Mononuclear cell (primary cell): ENCODE data around the gene RUNDC3A. TPM values are rescaled to one million over a fixed set of nuclear protein-coding genes. Genes with fewer than 3 reads are reported as not detected.

Experiments
- H3K27me3 ChIP-seq: 2 replicates; pipeline ENCODE4 v1.6.0; 2011; ENCODE audit warnings: low read length, control low read depth; ENCODE audit not compliant: insufficient read depth
- H3K4me1 ChIP-seq: 2 replicates; pipeline ENCODE4 v1.5.1; 2011; ENCODE audit warnings: mild to moderate bottlenecking, low read length, control low read depth; ENCODE audit not compliant: insufficient read depth
- H3K4me3 ChIP-seq: 2 replicates; pipeline ENCODE4 v1.5.1; 2011; ENCODE audit warnings: mild to moderate bottlenecking, low read length, moderate library complexity
- H3K9me3 ChIP-seq: 2 replicates; pipeline ENCODE4 v1.5.1; 2011; ENCODE audit warnings: low read depth, mild to moderate bottlenecking, control low read depth, low read length
- total RNA-seq: library from RNA; depleted of rRNA; stranded (reverse); fragments of >200 nt; gene quantifications from one replicate; pipeline ENCODE4 v1.2.3, GENCODE V29; 2012

RUNDC3A gene
- total RNA-seq, result 0.10 TPM

DNA sequence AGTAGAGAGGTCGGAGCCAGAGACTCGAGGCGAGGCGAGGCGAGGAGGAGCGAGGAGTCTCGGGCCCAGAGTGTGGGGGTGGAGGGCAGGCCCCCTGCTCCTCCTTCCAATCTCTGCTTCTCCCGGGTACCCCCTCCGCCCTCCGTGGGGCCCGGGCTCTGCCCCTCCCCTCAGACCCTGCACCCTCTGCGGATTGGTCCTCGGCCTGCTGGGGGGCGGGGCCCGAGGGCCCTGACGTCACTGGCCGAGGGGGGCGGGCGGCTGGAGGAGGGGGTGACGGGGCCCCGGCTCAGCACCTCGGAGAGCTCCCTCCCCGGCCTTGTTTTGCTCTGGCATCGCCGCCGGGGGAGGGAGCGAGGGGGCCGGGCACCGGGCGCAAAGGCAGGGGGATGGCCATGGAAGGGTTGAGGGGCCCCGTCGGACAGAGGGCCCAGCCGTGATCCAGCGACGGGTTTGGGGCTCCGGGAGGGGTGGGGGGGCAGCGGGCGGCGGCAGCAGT, at the start of gene RUNDC3A:
Gene RUNDC3A (plus strand): TSS at position 282 of the 499 bp plus-strand sequence. CDS start 232 bp downstream, outside the sequence.
- Histone ChIP-seq H3K4me3 (no peak within 1 kb of the TSS), H3K27me3 (peaks cover 18% of the 10 kb centered on the region)

DNA sequence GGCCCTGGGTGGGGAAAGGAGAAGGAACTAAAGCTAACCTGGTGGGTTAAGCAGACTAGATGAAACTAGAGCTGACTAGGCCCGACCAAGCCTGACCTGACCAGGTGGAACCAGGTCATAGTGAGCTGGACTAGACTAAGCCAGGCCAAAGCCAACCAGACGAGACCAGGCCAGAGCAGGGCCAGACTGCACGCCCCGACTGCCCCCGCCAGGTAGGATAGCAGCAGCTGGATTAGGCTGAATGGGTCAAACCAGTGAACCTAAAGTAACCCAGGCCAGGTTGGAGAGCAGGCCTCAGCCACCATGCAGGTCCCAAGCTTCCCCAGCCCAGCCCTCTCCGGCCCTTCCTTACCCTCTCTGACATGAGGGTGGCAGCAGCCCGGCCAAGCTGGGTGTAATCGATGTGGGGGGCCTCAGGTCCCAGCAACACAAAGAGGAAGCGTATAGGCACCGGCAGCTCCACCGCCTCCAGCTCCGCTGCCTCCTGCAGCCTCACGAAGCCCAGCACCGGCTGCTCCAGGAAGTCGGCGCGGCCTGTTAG, 49.5 kb upstream of the RUNDC3A start:
- Histone ChIP-seq H3K27me3 (no peaks in the 10 kb centered on the region), H3K4me3 (no peak overlapping the region), H3K9me3 (no peaks in the 10 kb centered on the region), H3K4me1 (no peaks in the 10 kb centered on the region)

More for the DNA sequence above, at the start of gene RUNDC3A:
- Histone ChIP-seq H3K4me1 (peaks cover 12% of the 10 kb centered on the region), H3K9me3 (no peaks in the 10 kb centered on the region)

DNA sequence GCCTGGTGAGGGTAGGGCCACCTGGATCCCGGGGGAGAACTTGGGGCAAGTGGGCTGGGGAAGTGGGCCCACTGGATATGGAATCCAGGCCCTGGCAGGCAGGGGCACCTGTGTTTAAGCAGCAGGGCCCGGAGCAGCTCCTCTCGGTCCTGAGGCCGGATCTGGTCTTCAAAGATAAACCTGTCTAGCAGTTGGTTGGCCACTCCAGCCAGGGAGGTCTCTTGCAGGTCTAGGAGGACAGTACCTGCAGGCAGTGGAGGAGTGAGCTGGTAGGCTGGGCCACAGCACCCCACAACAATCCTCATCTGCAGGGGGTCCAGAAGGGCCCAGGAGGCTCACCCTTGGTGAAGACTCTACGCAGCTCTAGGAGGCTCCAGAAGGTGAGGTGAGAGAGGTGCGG, 48.1 kb upstream of the RUNDC3A start:
- Histone ChIP-seq H3K4me3 (no peak overlapping the region), H3K9me3 (no peaks in the 10 kb centered on the region), H3K4me1 (no peaks in the 10 kb centered on the region), H3K27me3 (no peaks in the 10 kb centered on the region)

DNA sequence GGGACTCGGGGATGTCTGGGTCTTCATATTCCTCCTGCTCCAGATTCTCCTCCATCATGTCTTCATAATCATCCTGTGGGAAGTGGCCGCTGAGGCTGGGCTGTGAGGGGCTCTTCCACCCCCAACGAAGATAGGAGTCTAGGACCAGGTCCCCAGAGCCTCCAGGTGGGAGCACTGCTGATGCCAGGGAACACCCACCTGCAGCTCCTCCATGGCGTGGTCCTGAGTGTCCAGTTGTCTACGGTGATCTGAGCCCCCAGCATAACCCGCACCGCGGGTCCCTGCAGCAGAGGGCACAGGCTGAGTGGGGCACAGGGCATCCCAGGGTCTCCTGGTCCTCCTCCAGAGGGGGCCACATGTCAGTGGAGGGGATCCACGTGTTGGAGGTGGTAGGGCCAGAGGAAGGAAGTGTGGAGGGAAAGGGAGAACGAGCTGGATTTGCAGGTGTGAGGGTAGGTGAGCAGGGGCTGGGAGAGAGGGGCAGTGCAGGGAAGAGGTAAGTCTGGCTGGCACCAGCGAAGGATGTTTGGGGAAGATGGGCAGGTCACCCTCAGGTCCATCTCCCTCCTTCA, 45.7 kb upstream of the RUNDC3A start:
- Histone ChIP-seq H3K4me1 (no peaks in the 10 kb centered on the region), H3K4me3 (no peak overlapping the region), H3K27me3 (no peaks in the 10 kb centered on the region), H3K9me3 (no peaks in the 10 kb centered on the region)

DNA sequence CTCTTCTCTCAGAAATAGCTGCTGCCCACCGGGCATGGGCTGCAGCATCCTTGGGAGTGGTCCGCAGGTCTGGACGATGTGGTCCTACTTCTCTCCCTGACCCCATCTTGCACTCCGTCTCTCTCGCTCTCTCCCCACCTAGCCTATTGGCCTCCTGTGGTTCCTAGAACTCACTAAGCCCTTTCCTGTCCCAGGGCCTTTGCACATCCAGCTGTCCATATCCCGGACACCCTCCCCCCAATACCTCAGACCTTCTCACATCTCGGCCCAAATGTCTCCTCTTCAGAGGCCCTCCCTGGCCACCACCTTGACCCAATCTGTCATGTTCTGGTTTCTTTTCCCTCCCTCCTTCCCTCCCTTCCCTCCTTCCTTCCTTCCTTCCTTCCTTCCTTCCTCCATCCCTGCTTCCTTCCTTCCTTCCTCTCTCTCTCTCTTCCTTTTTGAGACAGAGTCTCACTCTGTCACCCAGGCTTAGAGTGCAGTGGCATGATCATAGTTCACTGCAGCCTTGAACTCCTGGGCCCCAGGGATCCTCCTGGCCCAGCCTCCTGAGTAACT, 45.0 kb upstream of the RUNDC3A start:
- no peaks in the 10 kb centered on the region for H3K9me3 ChIP-seq
- H3K4me3 ChIP-seq, result no peak overlapping the region
- H3K4me1 ChIP-seq, result no peaks in the 10 kb centered on the region
- no peaks in the 10 kb centered on the region for H3K27me3 ChIP-seq

DNA sequence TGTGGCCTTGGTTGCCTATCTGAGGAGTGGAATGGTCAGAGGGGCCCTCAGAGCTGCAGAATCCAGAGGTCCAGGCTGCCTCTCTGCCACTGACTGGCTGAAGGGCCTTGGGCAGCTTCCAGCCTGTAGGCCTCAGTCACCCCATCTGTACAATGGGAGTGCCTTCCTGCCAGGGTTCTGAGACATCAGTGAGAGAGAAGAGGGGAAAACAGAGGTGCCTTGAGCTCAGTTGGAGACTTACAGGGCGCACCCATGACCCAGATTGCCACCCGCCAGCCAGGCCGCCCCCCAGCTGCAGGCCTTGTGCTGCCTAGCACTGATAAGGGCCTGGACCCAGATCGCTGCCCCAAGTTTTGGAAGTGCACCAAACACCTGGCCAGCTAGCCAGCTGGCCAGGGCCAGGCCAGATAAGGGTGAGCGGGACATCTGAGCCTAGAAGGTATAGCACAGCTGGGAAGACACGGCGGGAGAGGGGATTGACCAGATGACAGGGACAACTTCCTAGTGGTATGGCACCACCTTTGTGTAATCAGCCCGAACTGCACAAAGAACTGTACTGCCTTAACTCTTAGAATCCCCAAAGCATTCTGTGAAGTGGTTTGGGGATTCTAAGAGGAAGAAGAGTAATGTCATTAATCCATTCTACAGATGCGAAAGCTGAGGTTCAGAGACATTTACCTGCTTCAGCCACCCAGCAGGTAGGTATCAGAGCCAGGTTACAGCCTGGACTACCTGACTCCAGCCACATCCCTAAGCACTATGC, 41.8 kb upstream of the RUNDC3A start:
- Histone ChIP-seq H3K9me3 (no peaks in the 10 kb centered on the region), H3K27me3 (no peaks in the 10 kb centered on the region), H3K4me3 (no peak overlapping the region), H3K4me1 (no peaks in the 10 kb centered on the region)

DNA sequence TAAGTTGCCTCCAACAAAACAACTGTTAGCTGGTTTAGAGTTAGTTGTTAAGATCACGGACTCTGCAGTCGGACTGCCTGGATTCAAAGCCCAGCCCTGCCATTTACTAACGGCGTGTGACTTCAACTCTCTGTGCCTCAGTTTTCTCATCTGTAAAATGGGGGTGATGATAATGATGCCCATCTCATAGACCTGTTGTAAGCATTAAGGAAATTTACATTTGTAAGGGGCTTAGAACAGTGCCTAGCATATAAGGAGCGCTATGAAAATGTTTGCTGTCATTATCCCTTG, 41.3 kb upstream of the RUNDC3A start:
- Histone ChIP-seq H3K27me3 (no peaks in the 10 kb centered on the region), H3K4me3 (no peak overlapping the region), H3K4me1 (no peaks in the 10 kb centered on the region), H3K9me3 (no peaks in the 10 kb centered on the region)

DNA sequence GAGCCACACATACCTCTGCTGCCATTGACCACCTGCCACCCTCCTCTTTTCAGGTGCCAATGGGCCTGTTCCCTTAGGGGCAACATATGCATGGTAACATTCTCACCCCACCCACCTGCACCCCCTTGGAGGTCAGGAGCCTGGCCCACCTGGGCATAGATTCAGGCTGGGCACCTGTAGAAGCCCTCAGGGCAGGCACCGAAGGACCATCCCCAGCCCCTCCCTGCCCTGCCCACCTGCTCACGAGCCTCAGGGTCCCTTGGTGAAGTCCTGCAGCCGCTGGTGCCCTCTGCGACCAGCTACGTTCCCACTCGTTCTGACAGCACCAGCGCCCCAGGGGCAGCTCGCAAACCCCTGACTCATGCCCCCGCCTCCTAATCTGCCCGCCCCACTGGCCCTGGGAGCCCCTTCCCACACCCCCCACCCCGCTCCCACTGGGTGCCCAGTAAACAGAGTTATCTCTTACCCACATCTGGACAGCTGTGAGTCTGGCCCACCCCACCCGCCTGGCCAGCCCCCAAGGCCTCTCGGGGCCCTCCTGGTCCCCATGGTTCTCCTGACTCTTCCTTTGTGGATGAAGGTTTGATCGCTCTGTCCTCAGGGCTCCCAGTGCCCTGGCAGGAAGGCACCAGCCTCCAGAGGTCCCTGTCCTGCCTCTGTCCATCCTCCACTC, 40.4 kb upstream of the RUNDC3A start, which contains the start of gene SLC4A1:
Gene SLC4A1 (minus strand): TSS at position 318 of the 673 bp plus-strand sequence. CDS start 5,269 bp downstream, outside the sequence.
- no peaks in the 10 kb centered on the region for H3K27me3 ChIP-seq
- H3K4me3 ChIP-seq, result no peak within 1 kb of the TSS
- H3K4me1 ChIP-seq, result no peaks in the 10 kb centered on the region
- H3K9me3 ChIP-seq, result no peaks in the 10 kb centered on the region

DNA sequence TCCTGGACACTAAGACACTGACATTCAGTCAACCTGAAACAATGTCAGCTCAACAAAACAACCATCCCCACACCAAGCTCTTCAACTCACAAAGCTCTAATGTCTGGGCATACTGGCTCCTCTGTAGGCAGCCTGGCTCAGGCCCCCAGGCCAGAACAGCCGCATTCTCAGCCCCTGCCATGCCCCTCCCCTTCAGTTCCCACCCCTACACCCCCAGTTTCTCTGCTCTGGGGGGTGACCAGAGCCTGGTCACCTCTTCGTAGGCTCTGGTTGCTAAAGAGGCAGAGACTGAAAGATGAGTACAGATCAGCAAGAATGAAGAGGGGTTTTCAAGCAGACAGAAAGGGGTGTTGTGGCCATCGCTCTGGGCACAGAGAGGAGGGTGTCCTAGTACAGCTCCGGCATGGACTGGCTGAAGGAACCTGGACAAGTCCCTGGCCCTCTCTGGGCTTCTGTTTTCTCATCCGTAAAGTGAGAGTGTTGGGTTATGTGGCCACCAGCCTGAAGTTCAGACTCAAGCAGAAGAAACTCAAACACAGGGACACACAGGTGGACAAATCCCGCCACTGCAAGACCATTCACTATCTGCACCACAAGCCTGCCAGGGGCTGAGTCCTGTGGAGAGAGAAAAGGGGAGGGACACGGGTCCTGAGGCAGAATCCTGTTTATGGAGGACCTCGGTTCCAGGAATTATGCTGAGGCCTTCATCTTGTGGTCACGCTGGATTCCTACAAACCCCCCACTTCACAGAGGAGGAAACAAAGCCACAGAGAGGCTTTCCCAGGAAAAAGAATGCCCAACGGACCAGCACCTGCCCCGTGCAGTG, 39.5 kb upstream of the RUNDC3A start:
- Histone ChIP-seq H3K27me3 (no peaks in the 10 kb centered on the region), H3K9me3 (no peaks in the 10 kb centered on the region), H3K4me1 (no peaks in the 10 kb centered on the region), H3K4me3 (no peak overlapping the region)

DNA sequence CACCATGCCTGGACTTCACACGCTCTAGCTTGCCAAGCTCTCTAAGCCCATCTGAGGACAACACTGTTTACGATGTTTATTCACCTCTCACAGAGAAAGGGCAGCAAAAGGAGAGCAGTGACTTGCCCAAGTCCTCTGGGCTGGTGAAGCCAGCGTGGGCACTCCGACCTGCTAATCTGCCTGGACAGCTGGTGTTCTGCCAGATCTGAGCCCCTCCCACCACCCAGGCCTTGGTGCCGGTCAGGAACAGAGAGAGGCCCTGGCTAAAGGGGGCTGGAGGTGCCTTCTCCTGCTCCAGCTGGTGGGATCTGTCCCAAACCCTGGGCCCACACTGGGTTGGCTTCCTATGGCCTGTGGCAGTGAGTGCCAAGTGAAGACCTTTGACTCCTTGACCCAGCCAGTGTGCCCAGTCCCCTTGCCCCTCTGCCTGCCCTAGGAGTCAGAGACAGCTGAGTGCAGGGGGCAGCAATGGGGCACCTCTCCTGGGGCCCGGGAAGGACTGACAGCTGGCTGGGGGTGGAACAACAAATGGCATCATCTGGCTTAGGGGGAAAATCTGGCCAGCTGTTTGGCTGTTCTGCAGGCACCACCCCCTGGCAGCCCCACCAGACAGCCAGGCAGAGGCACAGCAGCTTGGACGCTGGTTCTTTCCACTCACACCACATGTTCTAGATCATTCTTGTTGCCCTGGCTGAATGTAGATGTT, 38.7 kb upstream of the RUNDC3A start:
- no peaks in the 10 kb centered on the region for H3K9me3 ChIP-seq
- no peak overlapping the region for H3K4me3 ChIP-seq
- no peaks in the 10 kb centered on the region for H3K27me3 ChIP-seq
- no peaks in the 10 kb centered on the region for H3K4me1 ChIP-seq

DNA sequence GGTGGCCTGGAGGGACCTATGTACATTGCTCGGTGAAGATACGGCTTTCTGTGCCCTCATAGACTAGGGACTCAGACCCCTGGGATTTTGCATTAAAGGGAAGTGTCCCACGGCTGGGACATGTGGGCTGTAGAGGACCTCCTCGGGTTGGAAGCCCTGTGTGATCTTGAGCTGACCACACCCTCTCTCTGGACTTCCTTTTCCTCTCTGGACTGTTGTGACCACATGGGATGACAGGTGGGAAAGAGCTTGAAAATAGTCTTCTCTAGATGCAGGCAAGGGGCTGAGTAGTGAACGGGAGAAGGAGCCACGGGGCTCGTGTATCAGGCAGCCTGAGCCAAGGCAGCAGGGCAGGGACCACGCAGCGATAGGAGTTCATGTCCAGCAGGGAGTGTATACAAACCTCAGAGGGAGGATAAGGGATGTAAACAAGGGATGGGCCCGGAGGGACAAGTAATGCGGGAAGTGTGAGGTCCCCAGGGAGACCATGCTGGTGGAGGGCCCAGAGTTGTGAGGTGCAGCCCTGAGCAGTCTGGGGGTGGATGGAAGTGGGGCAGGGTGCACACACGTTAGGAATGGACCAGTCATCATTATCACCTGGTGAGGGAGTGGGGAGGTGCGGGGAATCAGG, 36.0 kb upstream of the RUNDC3A start:
- no peaks in the 10 kb centered on the region for H3K9me3 ChIP-seq
- H3K27me3 ChIP-seq, result no peaks in the 10 kb centered on the region
- no peaks in the 10 kb centered on the region for H3K4me1 ChIP-seq
- H3K4me3 ChIP-seq, result no peak overlapping the region

DNA sequence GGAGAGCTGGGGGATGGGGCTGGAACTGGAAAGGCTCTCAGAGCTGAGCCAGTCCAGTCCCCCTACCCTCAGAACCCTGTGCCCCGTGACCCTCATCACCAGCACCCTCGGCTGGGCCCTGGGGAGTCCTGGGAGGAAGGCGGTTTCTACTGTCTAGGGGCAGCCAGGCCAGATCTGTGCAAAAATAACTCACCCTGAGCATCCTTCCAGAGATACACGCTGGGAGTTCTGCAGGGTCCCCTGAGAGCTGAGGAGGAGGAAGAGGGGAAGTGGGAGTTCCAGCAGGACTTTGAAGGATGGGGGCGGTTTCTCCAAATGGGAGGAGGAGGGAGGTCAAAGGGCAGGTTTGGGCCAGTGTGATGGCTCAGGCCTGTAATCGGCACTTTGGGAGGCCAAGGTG, 35.4 kb upstream of the RUNDC3A start:
- no peaks in the 10 kb centered on the region for H3K9me3 ChIP-seq
- H3K27me3 ChIP-seq, result no peaks in the 10 kb centered on the region
- H3K4me3 ChIP-seq, result no peak overlapping the region
- no peaks in the 10 kb centered on the region for H3K4me1 ChIP-seq

DNA sequence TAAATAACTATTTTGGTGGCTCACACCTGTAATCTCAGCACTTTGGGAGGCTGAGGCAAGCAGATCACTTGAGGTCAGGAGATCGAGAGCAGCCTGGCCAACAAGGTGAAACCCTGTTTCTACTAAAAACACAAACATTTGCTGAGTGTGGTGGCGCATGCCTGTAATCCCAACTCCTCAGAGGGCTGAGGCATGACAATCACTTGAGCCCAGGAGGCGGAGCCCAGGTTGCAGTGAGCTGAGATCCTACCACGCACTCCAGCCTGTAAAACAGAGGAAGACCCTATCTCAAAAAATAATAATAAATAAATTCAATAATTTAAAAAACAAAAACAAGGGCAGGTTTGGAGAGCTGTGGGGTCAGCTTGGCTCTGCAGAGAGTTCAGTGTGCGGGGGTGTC, 34.8 kb upstream of the RUNDC3A start:
- H3K27me3 ChIP-seq, result no peaks in the 10 kb centered on the region
- H3K9me3 ChIP-seq, result no peaks in the 10 kb centered on the region
- H3K4me3 ChIP-seq, result no peak overlapping the region
- H3K4me1 ChIP-seq, result peaks cover under 1% of the 10 kb centered on the region
